ENCODE data around the gene KSR1.
"Not testable (repeated sequence)": the region's sequence is repeated elsewhere in the genome, so short reads cannot be mapped to it uniquely, and the experiment has no call there.

The KSR1 gene

GRCh38 chr17:27496437-27496943 lies 40.2 kb downstream of the KSR1 start:
- no peak for DNase-seq

GRCh38 chr17:27496971-27497370 lies 40.7 kb downstream of the KSR1 start:
- no peak for DNase-seq

DNA sequence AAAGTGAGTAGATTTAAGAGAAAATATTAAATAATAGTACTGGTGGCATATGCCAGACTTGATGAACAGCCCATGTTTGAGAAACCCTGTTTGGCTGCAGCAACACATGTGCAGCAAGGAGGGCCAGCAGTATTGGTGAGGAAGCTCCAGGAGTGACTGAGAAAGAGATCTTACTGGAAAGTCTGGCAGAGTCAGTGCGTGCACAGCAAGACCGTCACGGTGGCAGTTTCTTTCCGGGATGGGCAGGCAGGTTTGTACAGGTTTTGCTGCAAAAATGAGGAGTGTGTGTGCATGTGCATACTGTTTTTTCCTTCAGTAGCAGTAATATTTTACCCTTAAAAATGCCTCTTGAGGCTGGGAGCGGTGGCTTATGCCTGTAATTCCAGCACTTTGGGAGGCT lies 41.4 kb downstream of the KSR1 start:
- DNase-seq = no peak

DNA sequence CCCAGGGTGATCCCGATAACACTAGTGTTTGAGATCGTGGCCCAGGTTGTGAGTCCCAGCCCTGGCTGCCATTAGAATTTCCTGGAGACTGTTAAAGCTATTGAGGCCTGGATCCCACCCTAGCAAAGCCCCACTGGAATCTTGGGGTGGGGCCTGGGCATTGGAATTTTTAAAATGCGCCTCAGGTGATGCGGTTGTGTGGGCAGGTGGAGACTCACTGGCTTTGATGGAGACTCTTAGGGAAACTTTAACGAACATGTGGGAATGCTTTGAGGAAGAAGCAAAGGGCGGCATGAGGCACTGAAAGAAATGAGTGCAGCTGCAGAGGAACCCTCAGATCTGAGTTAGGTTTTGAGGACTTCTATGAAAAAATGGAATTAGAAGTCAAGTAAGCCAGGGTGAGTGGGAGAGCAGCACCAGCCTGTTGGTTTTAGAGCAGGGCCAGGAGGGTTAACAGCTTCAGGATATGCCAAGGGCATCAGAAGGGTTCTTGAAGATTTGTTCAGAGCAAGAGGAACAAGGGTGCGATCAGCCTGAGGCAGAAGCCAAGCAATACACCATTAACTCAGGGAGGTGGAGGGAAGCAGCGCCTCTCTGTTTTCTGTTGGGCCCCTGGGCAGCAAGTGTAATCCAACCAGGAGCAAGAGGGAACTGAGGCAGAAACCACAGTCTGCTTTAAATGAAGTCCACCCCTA lies 42.5 kb downstream of the KSR1 start:
- DNase-seq = no peak

DNA sequence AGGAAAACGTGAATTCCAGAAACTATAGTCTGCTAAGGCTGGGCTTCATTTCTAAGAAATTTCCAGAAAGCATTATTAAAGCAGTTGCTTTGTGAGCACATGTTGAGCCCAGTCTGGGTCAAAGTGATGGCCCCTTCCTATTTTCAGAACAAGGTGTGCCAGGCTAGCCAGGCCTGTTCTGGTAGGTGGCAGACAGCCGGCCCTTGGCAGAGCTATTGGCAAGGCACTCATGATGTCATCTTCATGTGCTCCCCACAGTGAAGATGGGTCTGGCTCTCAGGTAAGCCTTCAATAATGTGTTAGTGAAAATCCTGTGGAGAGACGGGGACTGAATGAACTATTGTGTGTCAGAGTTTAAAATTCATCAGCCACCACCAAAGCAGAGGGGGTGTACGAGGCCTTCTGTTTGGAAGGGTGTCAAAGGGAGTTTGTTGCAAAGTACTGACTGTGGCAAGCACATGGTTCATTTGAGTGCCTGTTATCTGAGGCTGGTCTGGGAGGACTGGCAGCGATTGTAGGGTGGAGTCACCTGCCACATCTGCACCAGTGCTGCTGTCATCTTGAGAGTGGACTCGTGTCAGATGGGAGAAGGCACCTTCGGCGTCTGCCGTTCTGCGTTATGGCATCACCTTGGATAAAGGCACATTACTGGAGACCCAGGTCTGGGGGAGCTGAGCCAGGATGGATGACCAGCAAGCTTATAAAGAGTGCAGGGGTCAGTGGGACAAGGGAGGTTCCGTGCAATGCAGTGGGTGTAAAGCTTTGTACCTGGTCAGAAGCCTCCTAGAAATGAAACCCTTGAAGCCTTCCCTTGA lies 43.4 kb downstream of the KSR1 start:
- no peak for DNase-seq

DNA sequence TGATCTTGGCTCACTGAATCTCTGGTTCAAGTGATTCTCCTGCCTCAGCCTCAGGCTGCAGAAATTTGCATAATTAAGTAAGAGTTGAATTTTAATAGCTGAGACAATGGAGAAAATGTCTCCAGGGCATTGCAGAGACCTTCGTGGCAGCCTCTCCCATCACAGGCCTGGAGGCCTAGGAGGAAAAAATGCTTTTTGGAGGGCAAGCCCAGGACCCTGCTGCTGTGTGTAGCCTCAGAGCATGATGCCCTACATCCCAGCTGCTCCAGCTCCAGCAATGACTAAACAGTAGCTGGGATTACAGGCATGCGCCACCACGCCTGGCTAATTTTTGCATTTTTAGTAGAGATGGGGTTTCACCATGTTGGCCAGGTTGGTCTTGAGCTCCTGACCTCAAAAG lies 45.1 kb downstream of the KSR1 start:
- not testable (repeated sequence) for DNase-seq

- no peak for DNase-seq
These were observed 46.5 kb downstream of the KSR1 start for GRCh38 chr17:27502526-27503324.

DNA sequence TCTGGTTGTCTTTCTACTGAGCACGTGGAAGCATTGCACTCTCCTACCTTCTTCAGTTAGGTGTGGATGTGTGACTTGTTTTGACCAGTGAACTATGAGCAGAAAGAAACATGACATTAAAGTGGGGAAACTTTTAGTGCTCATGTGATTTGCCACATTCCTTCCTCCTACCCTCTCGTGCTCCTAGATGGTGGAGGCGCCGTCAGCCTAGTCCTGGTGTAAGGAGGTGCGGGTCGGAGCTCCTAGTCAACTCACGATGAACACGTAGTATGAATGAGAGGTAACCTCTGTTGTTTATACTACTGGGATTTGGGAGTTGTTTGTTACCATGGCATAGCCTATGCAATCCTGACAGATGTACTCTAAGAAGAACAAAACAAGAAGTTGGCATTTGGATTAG lies 47.4 kb downstream of the KSR1 start:
- DNase-seq = no peak

GRCh38 chr17:27504188-27504995 lies 48.1 kb downstream of the KSR1 start:
- no peak for DNase-seq

GRCh38 chr17:27506348-27507218 lies 50.3 kb downstream of the KSR1 start:
- no peak for DNase-seq

DNA sequence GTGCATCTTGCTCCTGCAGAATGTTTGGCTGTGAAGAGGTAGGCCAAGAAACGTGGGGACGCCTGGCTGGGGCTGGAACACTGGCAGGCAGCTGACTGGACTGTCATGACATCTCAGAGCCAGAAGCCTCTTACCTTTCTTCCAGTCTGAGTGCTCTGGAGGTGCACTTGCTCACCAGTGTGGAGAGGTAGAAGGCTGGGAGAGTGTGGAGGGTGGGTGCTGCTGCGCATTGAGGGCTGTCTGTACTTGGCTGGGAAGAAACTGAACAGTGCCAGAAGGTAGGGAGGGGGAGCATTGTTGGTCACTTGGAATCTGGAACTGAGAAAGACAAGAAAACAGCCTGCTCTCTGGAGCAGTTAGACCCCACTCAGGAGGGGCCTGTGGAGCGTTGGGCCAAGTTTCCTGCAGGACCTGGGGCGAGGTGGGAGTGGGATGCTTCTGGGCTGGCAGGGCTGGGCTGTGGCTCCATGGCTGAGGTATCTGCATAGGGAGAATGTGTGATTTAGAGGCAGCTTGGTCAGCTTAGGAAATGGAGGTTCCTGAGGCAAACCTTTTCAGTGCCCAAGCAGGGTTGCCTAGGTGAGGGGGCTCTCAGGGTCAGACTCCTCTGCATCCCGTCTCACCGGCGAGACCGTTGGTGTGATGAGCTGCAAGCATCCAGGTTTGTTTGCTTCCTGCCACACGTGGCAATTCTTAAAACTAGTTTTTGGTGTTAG lies 55.1 kb downstream of the KSR1 start:
- DNase-seq = no peak

GRCh38 chr17:27512031-27512430 lies 55.8 kb downstream of the KSR1 start:
- DNase-seq = no peak

- DNase-seq = no peak
These were observed 56.5 kb downstream of the KSR1 start for GRCh38 chr17:27512511-27513346.

- no peak for DNase-seq
These were observed 57.6 kb downstream of the KSR1 start for GRCh38 chr17:27513849-27514248.

- no peak for DNase-seq
These were observed 58.6 kb downstream of the KSR1 start for GRCh38 chr17:27514595-27515413.

GRCh38 chr17:27518048-27518447 lies 61.8 kb downstream of the KSR1 start:
- DNase-seq = no peak

DNA sequence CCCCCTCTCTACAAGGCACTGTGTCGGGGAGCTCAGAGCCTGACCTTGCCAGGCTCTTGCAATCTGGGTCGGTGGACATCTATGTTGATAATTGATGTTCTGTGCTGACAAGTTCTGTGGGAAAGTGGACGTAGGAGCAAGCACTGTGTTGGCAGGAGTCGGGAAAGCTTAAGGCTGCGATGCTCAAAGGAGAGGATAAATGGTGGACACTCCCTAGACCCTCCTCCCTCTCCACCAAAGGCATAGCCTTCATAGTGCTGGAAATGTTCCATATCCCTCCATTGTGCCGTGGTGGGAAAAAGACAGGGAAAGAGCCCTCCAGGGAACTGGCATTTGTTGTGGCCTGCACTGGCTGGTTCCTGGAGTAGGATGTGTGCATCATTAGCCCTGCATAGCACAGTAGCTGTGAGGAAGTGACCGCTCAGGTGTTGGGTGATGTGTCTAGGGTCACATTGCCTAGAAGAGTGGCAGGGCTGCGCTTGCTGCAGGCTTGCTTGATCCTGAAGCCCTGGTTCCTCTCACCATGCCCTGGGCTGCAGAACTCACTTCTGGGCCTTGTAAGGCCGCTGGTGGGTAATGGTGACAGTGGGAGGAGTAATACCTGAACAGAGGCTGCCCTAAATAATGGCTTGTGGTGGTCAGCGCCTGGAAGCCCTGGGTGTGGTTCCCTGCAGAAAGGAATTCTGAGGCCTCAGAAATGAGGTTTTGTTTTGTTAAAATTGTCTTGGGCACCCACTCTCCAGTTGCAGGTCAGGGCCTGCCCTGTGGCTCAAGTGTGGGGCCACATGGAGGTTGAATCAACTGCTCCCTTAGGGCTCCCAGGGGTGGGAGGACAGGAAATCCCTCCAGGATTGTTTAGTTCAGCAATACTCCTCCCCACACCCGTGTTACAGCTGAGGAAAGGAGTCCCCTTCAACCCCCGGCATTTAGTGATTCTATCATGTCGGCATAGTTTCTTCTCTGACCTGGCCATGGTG lies 62.6 kb downstream of the KSR1 start:
- DNase-seq = no peak

DNA sequence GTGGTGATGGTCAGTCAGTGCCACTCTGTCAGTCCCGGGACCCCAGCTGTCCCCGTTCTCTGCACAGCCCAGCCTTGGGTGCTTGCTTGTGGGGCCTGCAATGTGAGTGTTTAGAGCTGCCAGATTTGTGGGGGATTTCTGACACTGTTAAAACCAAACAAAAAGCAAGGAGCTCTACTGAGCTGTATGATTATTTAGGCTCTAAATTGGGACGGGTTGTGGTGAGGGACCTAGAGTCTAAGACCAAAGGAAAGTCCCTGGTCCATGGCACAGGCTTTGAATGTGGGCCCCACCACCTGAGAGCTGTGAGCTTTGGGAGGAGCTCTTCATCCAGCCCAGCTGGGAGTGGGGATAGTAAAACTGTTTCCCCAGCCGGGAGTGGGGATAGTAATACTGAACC lies 63.3 kb downstream of the KSR1 start:
- no peak for DNase-seq

Measured in activated CD8-positive, alpha-beta memory T cell treated with anti-CD3 and anti-CD28 coated beads, Interleukin-2, amount 50 U/mL, for 48 hours (primary cell).